H9 (cell line): ENCODE measurements around the gene EPAS1. TPM values are rescaled to one million over a fixed set of nuclear protein-coding genes. Genes with fewer than 3 reads are reported as not detected.

Experiments used
- DNase-seq: peaks from one replicate; pipeline ENCODE4 v3.0.0-alpha.2; 2017
- H2AFZ ChIP-seq: one replicate; pipeline ENCODE4 v1.6.1; 2013; ENCODE audit warnings: mild to moderate bottlenecking, low read length, control low read depth, moderate library complexity
- H2AK5ac ChIP-seq: 2 replicates; pipeline ENCODE4 v1.6.1; 2013; ENCODE audit warnings: low read length, control low read depth, mixed read lengths; ENCODE audit not compliant: insufficient read length
- H2BK120ac ChIP-seq: one replicate; pipeline ENCODE4 v1.6.1; 2013; ENCODE audit warnings: low read depth, mild to moderate bottlenecking, low read length, control low read depth, inconsistent platforms; ENCODE audit not compliant: poor library complexity, severe bottlenecking
- H2BK12ac ChIP-seq: 2 replicates; pipeline ENCODE4 v1.6.1; 2013; ENCODE audit warnings: low read length, control low read depth, mixed read lengths, low read depth; ENCODE audit not compliant: insufficient read length
- H2BK15ac ChIP-seq: 2 replicates; pipeline ENCODE4 v1.6.1; 2013; ENCODE audit warnings: low read depth, low read length, control low read depth
- H2BK20ac ChIP-seq: one replicate; pipeline ENCODE4 v1.6.1; 2013; ENCODE audit warnings: low read depth, mild to moderate bottlenecking, low read length, control low read depth, inconsistent platforms; ENCODE audit not compliant: poor library complexity, severe bottlenecking
- H2BK5ac ChIP-seq: 2 replicates; pipeline ENCODE4 v1.6.1; 2013; ENCODE audit warnings: low read length, control low read depth, mixed read lengths; ENCODE audit not compliant: insufficient read length
- H3K14ac ChIP-seq: 2 replicates; pipeline ENCODE4 v1.6.1; 2013; ENCODE audit warnings: low read length, control low read depth; ENCODE audit not compliant: insufficient read depth
- H3K18ac ChIP-seq: 2 replicates; pipeline ENCODE4 v1.6.1; 2013; ENCODE audit warnings: low read depth, mild to moderate bottlenecking, mixed read lengths, low read length, control low read depth; ENCODE audit not compliant: insufficient read length
- H3K23ac ChIP-seq: 2 replicates; pipeline ENCODE4 v1.6.1; 2013; ENCODE audit warnings: low read length, control low read depth, mixed read lengths, low read depth; ENCODE audit not compliant: insufficient read length
- H3K23me2 ChIP-seq: 2 replicates; pipeline ENCODE4 v1.6.1; 2013; ENCODE audit warnings: low read depth, mild to moderate bottlenecking, mixed read lengths, low read length, control low read depth; ENCODE audit not compliant: insufficient read length, poor library complexity, severe bottlenecking
- H3K27ac ChIP-seq: 2 replicates; pipeline ENCODE4 v1.5.1; 2013; ENCODE audit warnings: low read length, control low read depth, mixed read lengths, low read depth; ENCODE audit not compliant: insufficient read length
- H3K27me3 ChIP-seq: 2 replicates; pipeline ENCODE4 v1.6.1; 2013; ENCODE audit warnings: low read length, control low read depth, inconsistent platforms; ENCODE audit not compliant: insufficient read depth
- H3K4ac ChIP-seq: 2 replicates; pipeline ENCODE4 v1.6.1; 2013; ENCODE audit warnings: low read depth, mild to moderate bottlenecking, control low read depth, inconsistent platforms, low read length, moderate library complexity
- H3K4me1 ChIP-seq: 2 replicates; pipeline ENCODE4 v1.6.1; 2013; ENCODE audit warnings: low read length, control low read depth, inconsistent platforms; ENCODE audit not compliant: insufficient read depth
- H3K4me2 ChIP-seq: 2 replicates; pipeline ENCODE4 v1.6.1; 2013; ENCODE audit warnings: low read length, control low read depth, mixed read lengths; ENCODE audit not compliant: insufficient read length, insufficient read depth
- H3K56ac ChIP-seq: 2 replicates; pipeline ENCODE4 v1.6.1; 2013; ENCODE audit warnings: low read depth, mild to moderate bottlenecking, mixed read lengths, low read length, control low read depth; ENCODE audit not compliant: insufficient read length
- H3K79me1 ChIP-seq: 2 replicates; pipeline ENCODE4 v1.6.1; 2013; ENCODE audit warnings: low read depth, mild to moderate bottlenecking, moderate library complexity, low read length, control low read depth, inconsistent platforms; ENCODE audit not compliant: insufficient read depth, poor library complexity, severe bottlenecking
- H3K79me2 ChIP-seq: 2 replicates; pipeline ENCODE4 v1.6.1; 2013; ENCODE audit warnings: low read length, control low read depth, inconsistent platforms; ENCODE audit not compliant: insufficient read depth
- H3K9ac ChIP-seq: 2 replicates; pipeline ENCODE4 v1.6.1; 2013; ENCODE audit warnings: low read length, control low read depth, mixed read lengths; ENCODE audit not compliant: insufficient read length; ENCODE audit errors: extremely low read depth
- H3K9me3 ChIP-seq: one replicate; pipeline ENCODE4 v1.6.1; 2013; ENCODE audit warnings: low read depth, low read length, inconsistent platforms; ENCODE audit not compliant: control insufficient read depth
- H3T11ph ChIP-seq: one replicate; pipeline ENCODE4 v1.6.1; 2013; ENCODE audit warnings: mild to moderate bottlenecking, low read length, control low read depth, inconsistent platforms
- H4K20me1 ChIP-seq: one replicate; pipeline ENCODE4 v1.6.1; 2013; ENCODE audit not compliant: control insufficient read depth, insufficient read length, insufficient read depth
- H4K5ac ChIP-seq: 2 replicates; pipeline ENCODE4 v1.6.1; 2013; ENCODE audit warnings: low read depth, mild to moderate bottlenecking, mixed read lengths, low read length, control low read depth; ENCODE audit not compliant: insufficient read length
- H4K8ac ChIP-seq: replicated peaks from 2 replicates; pipeline ENCODE4 v1.6.1; 2013; ENCODE audit warnings: low read length, control low read depth, mixed read lengths, low read depth; ENCODE audit not compliant: insufficient read length
- H4K91ac ChIP-seq: 2 replicates; pipeline ENCODE4 v1.6.1; 2013; ENCODE audit warnings: low read depth, mild to moderate bottlenecking, moderate library complexity, mixed read lengths, low read length, control low read depth; ENCODE audit not compliant: insufficient read length
- H3K27ac Mint-ChIP-seq, 3 experiments: 2 replicates in 2 of 3; 3 replicates in 1 of 3; pipeline ENCODE4 v1.8.0; 2020 to 2021; ENCODE audit warnings: mixed read lengths in 3 of 3, mild to moderate bottlenecking in 1 of 3, moderate library complexity in 1 of 3
- H3K27me3 Mint-ChIP-seq: 2 replicates; pipeline ENCODE4 v1.8.0; 2021; ENCODE audit warnings: low read depth, mild to moderate bottlenecking, moderate library complexity, mixed read lengths
- H3K36me3 Mint-ChIP-seq, 3 experiments: 2 replicates in 2 of 3; 3 replicates in 1 of 3; pipeline ENCODE4 v1.8.0; 2020 to 2021; ENCODE audit warnings: low read depth in 3 of 3, mixed read lengths in 3 of 3; ENCODE audit not compliant: insufficient read depth in 1 of 3
- H3K4me1 Mint-ChIP-seq, 2 experiments: 2 replicates each; pipeline ENCODE4 v1.8.0; 2020; ENCODE audit warnings: mixed read lengths in 2 of 2
- H3K4me3 Mint-ChIP-seq, 2 experiments: 2 replicates in 1 of 2; 3 replicates in 1 of 2; pipeline ENCODE4 v1.8.0; 2020 to 2021; ENCODE audit warnings: mild to moderate bottlenecking in 2 of 2, mixed read lengths in 2 of 2, moderate library complexity in 1 of 2
- H3K9me3 Mint-ChIP-seq, 2 experiments: 2 replicates in 1 of 2; 3 replicates in 1 of 2; pipeline ENCODE4 v1.8.0; 2020; ENCODE audit warnings: mild to moderate bottlenecking in 2 of 2, mixed read lengths in 2 of 2, moderate library complexity in 1 of 2
- WGBS: extraction: QIAGEN DNeasy Blood & Tissue Kit; methylation state at CpG from one replicate; pipeline ENCODE4 v1.1.7; 2013; ENCODE audit warnings: missing lambda C conversion rate, low lambda C conversion rate, mixed read lengths; ENCODE audit not compliant: insufficient read length; ENCODE audit errors: extremely low coverage; 5-methylcytosine and 5-hydroxymethylcytosine counted together
- total RNA-seq: library from RNA; stranded (reverse); gene quantifications from 2 replicates; pipeline ENCODE4 v1.2.1, GENCODE V29; 2021
- TF ChIP-seq, protein P1 (sequence below): fragments of 200-600 bp; sonication (generic); conservative IDR thresholded peaks from 3 replicates; pipeline ENCODE4 v1.8.0; 2021; ENCODE audit warnings: antibody characterized with exemption, mild to moderate bottlenecking

EPAS1 gene
- total RNA-seq, 1 experiment from 2014 or later, result 1.1 TPM

- Histone ChIP-seq H3K14ac (no peak overlapping the region), H2AK5ac (no peak overlapping the region), H4K8ac (no peak overlapping the region), H3K4me1 (no peaks in the 10 kb centered on the region), H3K27me3 (no peaks in the 10 kb centered on the region), H2BK20ac (no peak overlapping the region), H3K23ac (no peak overlapping the region), H3K4ac (no peak overlapping the region), H3K56ac (no peak overlapping the region), H3K9me3 (no peaks in the 10 kb centered on the region), H3K27ac (no peak overlapping the region), H4K5ac (no peak overlapping the region), H3K4me2 (no peak overlapping the region), H4K91ac (no peak overlapping the region), H2BK15ac (no peak overlapping the region), H3T11ph (no peak overlapping the region), H2BK120ac (no peak overlapping the region), H3K18ac (no peak overlapping the region), H2BK5ac (no peak overlapping the region), H4K20me1 (no peaks in the 10 kb centered on the region), H3K79me1 (no peaks in the 10 kb centered on the region), H3K9ac (no peak overlapping the region), H3K23me2 (no peaks in the 10 kb centered on the region), H2BK12ac (no peak overlapping the region), H3K79me2 (no peaks in the 10 kb centered on the region), H2AFZ (no peak overlapping the region)
- H3K36me3 Mint-ChIP-seq, result no peaks in the 10 kb centered on the region
- no CpG with 5 or more reads among the region's 12 CpGs for WGBS
- peaks cover 0 to 3% of the 10 kb centered on the region in 2 experiments; a peak in 1 of 4 replicates for H3K4me1 Mint-ChIP-seq
- TF ChIP-seq, protein P1, sequence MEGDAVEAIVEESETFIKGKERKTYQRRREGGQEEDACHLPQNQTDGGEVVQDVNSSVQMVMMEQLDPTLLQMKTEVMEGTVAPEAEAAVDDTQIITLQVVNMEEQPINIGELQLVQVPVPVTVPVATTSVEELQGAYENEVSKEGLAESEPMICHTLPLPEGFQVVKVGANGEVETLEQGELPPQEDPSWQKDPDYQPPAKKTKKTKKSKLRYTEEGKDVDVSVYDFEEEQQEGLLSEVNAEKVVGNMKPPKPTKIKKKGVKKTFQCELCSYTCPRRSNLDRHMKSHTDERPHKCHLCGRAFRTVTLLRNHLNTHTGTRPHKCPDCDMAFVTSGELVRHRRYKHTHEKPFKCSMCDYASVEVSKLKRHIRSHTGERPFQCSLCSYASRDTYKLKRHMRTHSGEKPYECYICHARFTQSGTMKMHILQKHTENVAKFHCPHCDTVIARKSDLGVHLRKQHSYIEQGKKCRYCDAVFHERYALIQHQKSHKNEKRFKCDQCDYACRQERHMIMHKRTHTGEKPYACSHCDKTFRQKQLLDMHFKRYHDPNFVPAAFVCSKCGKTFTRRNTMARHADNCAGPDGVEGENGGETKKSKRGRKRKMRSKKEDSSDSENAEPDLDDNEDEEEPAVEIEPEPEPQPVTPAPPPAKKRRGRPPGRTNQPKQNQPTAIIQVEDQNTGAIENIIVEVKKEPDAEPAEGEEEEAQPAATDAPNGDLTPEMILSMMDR, result no peak
- H3K27ac Mint-ChIP-seq, result peak overlapping the region in 1 of 3 experiments; percentile 38; a peak in 2 of 7 replicates
- H3K27me3 Mint-ChIP-seq, result no peaks in the 10 kb centered on the region; the same call in none of the 2 replicates
- DNase-seq, result peak; percentile 22
- H3K4me3 Mint-ChIP-seq, result no peak overlapping the region
- H3K9me3 Mint-ChIP-seq, result no peaks in the 10 kb centered on the region
These were observed 95.5 kb downstream of the EPAS1 start for GRCh38 chr2:46392561-46393346.
